Epithelial cell of alveolus of lung (primary cell): Measurements from ENCODE around the gene TPP2. TPM values are rescaled to one million over a fixed set of nuclear protein-coding genes. Genes with fewer than 3 reads are reported as not detected.

Experiments
- total RNA-seq: library from RNA; depleted of rRNA; stranded (reverse); fragments of >200 nt; gene quantifications from 2 replicates; pipeline ENCODE4 v1.2.1, GENCODE V29; 2015

TPP2 gene
- total RNA-seq, result 26.6 and 39.5 TPM in 2 replicates

GRCh38 chr13:102596147-102597028 lies at the start of gene TPP2:
Gene TPP2, plus strand, starts transcription at chr13:102596986. Its CDS starts 53 bp downstream, at chr13:102597039.

GRCh38 chr13:102694937-102695336 lies 98.2 kb downstream of the TPP2 start, which contains the start of gene METTL21C:
Gene METTL21C, minus strand, starts transcription at chr13:102695044. Its CDS starts 546 bp downstream, at chr13:102694498.

Other genes with a start within 250 kb of the TPP2 start
- 0.52 and 5.9 TPM in 2 replicates for gene FGF14, start 194.9 kb upstream of the TPP2 start, total RNA-seq
- gene METTL21C, start 98.1 kb downstream of the TPP2 start, total RNA-seq, result not detected in 2 replicates
- 6.8 and 20.2 TPM in 2 replicates for gene TEX30, start 176.8 kb downstream of the TPP2 start, total RNA-seq
- gene POGLUT2, start 202.0 kb downstream of the TPP2 start, total RNA-seq, result 19.5 and 31.3 TPM in 2 replicates
- 18.9 and 58.2 TPM in 2 replicates for gene BIVM, start 202.1 kb downstream of the TPP2 start, total RNA-seq
- gene ERCC5, start 249.0 kb downstream of the TPP2 start, total RNA-seq, result 34.8 and 76.4 TPM in 2 replicates